NCI-H146 (cell line): Measurements from ENCODE around the gene OSBP2.

ENCODE experiments used
- DNase-seq: peaks from one replicate; lab custom pipeline; 2025; lab: John Stamatoyannopoulos, UW

The OSBP2 gene

DNA sequence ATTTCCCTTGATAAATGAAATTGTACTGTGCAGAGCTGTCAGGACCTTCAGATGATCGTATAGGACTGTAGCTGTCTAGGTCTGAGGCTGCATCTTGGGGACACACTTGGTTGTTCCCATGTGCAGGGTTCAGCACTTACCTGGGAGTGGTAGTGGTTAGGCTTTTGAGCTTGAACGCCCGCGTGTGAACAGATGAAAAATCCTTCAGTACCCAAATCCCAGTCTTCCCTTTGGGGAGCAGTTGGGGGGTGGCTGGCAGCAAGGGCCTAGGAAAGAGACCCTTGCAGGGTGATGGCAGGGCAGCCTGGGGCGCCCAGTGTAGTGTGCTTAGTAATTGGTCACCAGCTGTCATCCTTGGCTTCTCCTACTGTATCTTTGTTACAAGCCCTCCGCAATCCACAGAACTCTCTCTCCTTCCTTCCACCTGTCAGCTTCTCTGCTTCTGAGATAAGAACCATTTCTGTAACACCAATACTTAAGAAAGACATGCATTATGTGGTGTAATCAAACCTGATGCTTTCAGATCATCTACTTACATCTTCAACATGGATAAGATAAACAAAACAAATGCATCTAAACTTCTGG lies 209.3 kb downstream of the OSBP2 start:
- no peak for DNase-seq

DNA sequence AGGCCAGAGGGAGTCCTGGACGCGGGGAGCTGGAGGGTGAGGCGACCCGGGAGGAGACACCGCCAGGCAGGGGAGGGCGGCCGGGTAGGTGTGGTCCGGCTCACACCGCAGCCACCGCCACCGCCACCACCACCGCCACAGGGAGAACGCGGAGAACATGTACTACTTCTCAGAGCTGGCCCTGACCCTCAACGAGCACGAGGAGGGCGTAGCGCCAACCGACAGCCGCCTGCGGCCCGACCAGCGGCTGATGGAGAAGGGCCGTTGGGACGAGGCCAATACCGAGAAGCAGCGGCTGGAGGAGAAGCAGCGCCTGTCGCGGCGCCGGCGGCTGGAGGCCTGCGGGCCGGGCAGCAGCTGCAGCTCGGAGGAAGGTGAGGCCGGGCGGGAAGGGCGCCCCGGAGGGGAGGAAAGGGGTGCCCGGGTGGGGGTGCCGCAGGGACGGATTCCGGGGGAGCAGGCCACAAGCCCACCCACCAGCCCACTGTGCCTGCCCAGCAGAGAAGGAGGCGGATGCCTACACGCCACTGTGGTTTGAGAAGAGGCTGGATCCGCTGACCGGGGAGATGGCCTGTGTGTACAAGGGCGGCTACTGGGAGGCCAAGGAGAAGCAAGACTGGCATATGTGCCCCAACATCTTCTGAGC lies 211.1 kb downstream of the OSBP2 start:
- DNase-seq = no peak

DNA sequence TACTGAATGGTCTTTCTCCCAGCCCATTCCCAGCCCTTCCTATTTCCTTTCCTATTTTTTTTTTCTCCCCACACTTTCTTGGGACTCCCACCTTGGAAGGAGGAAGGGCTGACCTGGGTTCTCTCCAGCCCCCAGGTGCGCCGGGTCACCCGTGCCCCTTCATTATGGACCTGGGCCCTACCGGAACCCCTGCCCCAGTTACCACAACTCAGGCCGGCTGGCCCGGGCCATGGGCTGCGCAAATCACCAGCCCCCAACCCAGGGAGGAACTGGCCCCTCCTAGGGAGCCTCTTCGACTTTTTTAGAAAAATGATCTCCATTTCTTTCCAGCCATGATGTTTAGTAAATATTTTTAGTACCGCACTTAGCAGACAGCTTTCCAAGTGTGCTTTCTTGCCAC lies 211.7 kb downstream of the OSBP2 start:
- no peak for DNase-seq

DNA sequence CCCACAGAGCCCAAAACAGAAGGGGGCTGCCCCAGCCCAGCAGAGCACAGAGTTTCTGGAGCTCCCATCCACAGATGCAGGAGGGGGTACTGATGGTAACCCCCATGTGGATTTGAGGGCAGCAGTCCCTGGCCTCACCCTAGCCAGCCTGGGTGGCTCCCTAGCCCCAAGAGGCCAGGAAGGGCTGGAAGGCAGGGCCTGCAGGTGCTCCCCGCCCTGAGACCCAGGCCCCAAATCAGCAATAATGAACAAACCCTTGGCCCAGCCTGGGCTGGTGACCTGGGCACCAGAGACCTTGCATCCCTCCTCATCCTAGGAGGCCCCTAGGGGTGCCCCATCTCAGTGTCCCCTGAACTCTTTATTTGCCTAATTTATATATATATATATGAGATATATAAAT lies 212.3 kb downstream of the OSBP2 start:
- DNase-seq = no peak

DNA sequence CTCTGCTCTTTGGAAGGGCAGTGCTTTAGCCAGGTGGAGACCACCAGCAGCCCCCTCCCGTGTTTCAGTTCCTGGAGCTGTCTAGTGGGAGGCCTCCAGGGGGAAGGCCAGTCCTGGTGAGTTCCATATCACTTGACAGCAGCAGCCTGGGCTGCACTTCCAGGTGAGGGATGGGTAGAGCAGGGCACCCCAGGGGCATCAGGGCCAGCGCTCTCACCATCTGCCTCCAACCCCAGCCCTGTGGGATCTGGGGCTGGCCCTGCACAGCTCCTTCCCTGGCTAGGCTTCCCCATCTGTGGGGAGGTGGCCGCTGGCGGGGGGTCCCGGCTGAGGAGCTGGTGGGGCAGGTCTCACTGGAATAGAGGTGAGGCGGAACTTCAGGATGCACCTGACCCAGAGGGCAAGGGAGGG lies 213.4 kb downstream of the OSBP2 start:
- DNase-seq = no peak

DNA sequence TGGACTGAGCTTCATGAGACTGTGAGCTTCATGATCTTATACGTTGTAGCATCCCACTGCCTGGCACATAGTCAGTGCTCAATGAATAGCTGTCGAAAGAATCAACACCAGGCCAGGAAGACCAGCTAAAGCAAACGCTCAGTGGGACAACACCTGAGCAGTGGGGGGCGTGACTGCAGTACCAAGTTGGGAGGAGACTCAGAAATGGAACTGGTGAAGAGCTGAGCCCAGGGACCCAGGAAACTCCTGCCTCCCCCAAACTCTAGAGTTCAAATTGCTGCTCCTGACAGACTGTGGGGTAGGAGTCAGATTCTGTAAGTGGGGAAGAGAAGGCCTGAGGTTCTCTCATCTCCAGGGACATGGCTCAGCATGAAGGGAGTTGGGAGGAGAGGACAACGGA lies 214.6 kb downstream of the OSBP2 start:
- DNase-seq = no peak

DNA sequence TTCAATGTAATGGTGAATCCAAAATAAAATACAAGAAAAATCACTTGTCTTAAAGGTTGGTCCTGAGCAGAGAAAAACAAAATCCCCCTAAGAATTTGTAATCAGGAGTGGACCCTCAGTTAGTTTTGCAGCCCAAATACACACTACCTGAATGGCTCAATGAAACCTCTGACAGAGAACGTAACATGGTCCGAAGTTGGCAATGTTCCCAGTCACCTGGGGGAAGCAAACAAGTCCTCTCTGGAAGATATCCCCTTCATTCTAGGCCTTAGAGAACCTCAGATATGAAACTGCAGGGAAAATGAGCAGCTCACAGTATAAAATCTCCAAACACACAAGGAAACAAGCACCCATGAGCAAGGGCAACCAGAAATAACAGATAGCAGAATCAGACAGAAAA lies 215.7 kb downstream of the OSBP2 start:
- peak; percentile 29 for DNase-seq

DNA sequence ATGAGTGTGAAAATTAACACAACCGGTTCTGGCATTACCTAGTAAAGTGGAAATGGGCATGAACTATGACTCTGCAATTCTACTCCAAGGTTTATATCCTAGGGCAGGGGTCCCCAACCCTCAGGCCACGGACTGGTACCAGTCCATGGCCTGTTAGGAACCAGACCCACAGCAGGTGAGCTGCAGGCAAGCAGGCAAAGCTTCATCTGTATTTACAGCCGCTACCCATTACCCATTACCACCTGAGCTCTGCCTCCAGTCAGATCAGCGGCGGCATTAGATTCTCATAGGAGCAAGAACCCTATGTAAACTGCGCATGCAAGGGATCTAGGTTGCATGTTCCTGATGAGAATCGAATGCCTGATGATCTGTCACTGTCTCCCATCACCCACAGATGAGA lies 224.1 kb downstream of the OSBP2 start:
- DNase-seq = no peak

DNA sequence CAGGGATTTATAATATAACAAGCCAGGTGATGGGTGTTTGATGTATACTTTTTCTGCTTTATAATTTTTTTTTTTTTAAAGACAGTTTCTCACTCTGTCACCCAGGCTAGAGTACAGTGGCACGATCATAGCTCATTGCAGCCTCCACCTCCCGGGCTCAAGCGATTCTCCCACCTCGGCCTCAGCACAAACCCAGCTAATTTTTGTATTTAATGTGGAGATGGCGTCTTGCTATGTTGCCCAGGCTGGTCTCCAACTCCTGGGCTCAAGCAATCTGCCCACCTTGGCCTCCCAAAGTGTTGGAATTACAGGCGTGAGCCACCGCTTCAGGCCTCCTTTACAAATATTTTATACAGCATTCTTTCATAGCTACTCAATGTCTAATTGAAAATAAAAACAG lies 225.3 kb downstream of the OSBP2 start:
- no peak for DNase-seq

DNA sequence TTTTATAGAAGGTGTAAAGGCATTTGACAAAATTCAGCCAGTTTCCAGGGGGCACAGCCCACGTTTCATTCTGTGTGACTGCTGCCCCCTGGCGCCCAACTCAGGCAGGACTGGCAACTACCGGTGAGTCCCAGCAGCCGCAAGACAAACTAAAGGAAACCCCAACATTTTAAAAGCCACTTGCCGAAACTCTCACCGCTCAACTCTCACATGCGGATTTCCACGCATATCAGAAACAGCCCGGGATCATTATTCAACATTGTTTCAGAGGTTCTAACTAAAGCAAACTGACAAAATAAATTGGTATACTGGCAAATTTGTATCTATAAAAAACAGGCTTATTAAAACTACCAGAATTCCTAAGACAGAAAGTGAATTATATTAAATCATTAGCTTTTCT lies 225.7 kb downstream of the OSBP2 start:
- peak; percentile 35 for DNase-seq

DNA sequence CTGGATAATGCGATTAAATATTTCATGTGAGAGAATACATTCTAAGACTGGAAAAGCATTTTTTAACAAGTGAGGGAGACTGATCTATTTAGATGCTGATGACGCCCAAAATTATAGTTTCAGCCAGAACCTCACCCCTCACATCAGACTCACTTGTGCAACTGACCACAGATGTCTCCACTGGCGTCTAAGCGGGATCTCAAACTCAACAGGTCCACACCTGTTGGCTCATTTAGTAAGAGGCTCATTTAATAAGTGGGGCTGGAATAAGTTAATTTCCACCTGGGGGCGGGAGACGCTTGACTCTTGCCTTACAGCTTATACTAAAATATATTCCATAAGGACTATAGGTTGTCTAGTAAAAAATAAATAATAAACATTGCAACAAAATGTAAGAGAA lies 226.4 kb downstream of the OSBP2 start:
- no peak for DNase-seq

DNA sequence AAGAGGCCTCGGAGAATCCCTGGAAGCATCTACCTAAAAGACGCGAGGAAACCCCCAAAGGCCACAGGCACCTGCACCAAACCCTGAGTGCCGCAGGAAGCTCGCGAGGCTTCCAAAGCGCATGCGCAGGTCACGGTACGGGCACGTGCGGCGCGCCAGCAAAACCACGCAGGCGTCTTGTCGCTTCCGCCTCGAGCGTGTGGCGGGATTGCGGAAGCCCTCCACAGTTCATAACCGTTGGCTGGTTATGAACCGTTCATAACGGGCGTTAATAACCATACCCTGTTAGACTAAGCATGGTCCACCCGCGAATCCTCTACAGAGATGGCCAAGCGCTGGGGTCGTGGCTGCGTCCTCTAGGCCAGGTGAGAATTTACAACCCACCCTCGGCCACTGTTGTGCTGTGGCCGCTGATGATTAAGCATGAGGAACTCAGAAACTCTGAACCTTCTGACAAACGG lies 227.5 kb downstream of the OSBP2 start:
- no peak for DNase-seq

DNA sequence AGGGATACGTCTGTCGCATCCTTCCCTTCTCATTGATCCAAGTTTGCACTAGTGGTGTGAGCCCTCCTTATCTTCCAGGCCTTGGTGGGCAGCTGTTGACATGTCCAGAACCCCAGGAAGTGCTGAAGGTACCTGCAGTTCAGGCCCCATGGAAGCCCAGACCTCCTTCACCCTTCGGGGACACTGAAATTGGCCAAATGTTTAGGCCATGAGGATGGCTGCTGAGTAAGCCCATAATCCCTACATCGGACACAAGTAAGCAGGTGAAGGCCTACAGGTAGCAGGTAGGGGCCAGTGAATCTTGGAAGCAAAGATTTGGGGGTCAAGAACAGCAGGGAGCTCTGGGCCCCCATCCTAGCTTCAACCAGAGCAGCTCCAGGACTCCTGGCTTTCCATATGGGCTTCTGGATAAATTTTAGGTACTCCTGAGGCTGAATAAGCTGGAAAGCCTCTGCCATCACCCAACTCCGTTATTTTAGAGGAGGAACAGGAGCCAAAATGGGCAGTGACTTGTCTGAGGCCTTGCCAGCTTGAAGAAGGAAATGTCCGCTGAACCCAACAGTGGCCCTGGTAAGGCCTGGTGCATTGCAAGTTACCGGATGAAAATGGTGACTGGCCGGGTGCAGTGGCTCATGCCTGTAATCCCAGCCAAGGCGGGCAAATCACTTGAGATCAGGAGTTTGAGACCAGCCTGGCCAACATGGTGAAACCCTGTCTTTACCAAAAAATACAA lies 228.7 kb downstream of the OSBP2 start:
- no peak for DNase-seq

DNA sequence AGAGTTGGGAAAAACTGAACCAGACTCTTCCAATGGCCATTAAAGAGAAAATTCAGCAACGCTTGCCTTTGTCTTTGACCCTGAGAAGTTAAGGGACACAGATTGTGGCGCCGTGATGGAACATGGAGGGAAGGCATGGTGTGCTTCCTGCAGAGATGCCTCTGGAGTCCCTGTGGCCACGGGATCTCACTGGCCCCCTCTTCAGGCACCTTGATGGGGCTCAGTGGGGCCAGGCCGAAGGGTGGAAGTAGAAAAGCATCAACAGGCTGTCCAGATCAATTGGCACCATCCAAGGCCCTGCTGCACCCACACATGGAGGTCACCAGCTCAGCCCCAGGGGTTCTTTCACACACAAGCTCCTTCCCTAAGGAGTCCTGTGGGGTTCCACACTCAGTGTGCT lies 231.0 kb downstream of the OSBP2 start:
- DNase-seq = no peak

DNA sequence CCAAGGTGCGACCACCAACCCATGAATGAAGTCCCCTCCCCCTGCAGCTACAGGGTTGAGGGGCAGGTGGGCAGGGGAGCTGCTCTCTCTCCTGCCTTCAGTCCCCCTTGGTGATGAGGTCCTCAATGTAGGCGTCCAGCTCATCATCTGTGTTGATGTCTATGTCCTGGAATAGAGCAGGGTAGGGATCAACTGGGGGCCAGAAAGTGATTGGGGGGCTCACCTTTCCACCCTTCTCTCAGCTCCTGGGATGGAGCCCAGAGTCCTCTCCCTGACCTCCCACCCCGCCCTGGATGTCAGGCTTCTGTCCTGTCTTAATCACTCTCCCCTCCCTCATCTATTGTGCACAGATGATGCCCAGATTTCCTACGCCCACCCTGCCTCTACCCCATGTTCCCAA lies 232.0 kb downstream of the OSBP2 start:
- no peak for DNase-seq

DNA sequence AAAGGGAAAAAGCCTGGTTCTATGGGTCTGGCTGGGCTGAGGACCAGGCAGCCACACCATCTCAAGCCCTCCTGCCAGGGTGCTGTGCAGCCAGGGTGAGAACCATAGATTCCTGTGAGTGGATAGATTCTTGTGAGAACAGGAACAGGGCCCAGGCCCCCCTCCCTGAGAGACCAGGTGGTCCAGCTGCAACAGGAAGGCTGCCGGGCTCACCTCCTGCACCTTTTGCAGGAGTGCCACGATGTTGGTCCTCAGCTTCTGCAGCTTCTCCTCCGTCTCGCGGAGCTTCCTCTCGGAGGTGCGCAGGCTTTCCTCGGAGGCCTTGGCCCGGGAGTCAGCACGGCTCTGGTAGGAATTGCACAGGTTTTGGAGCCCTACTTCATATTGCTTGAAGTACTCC lies 233.1 kb downstream of the OSBP2 start:
- no peak for DNase-seq

DNA sequence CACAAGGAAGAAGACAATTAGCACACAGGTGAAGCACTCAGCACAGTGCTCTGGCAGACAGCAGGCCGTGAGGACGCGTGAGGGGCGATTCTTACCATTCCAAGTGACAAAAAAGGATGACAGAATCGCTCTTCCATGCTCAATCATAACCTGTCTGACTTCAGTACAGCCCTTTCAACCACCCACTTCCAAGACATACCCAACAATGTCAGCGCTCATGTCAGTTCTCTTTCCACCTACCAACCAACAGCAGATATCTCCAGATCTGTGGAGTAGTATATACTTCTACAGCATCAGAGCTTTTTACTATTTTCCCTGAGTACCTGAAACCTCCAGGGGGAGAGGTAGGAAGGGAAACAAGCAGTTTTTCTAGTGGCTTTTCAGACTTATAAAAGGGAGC lies 233.7 kb downstream of the OSBP2 start:
- no peak for DNase-seq

DNA sequence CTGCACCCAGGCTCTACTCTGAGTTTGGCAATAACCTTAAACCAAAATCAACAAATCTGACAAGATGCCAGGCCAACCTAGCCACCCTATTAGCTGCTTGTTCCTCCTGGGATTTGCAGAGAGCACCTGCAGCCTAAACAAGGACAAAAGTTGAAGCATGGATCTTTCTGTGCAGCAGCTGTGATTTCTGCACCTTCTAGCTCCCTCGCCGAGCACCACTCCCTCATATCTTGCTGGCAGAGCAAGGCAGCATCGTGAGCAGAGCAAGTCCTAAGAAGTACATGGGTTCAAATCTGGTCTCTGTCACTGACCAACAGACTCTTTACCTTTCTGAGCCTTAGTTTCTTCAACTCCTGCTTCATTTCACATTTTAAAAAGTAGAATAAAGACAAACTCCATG lies 235.6 kb downstream of the OSBP2 start:
- DNase-seq = no peak

DNA sequence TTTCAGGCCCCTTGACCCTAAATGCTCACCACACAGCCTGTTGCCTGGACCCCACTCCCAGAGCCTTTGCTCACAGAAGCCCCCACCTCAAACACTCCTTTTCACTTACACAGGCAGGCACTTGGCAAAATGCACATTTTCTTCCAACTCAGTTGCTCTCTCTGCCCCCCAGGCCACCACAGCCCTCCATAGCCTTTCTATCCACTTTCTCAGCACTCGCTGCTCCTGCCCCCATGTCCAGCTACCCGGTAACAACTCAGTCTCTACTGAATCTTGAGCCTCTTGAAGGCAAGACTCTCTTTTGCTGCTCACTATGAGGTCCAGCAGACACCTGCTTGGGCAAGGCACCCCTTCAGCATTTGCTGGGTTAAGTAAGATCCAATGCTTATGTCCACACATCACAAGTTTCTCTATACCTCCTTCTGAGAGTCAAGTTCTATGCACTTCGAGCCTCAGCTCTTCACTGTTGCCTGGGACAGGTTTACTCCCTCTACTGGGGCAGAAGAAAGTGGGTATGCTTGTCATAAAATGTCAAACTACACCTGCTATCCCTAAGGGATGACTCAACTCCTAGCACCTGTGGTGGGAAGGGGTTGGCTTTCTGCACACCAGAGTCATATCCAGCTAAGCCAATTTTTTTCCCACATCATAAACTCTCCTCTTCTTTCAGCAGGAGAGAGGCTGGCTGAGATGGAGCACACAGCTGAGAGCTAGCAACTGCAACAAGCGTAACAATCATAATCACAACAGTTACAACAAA lies 237.0 kb downstream of the OSBP2 start:
- no peak for DNase-seq

DNA sequence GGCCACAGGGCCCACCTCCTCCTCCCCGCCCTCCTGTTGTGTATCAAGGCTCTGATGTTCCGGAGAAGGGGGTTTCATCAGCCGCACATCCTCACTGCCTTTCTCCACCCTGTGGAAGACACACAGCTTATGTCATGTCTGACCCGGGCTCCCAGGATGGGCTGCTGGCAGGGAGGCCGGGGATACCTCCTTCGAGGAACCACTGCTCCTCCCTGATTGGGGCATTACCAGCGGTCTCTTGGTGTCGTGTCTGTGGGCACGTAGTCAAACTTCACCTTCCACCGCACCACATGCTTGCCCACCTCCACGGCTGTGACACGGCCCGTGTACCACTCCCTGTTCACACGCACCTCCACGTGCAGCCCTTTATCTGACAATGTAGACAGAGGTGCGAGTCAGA lies 238.0 kb downstream of the OSBP2 start:
- DNase-seq = no peak

DNA sequence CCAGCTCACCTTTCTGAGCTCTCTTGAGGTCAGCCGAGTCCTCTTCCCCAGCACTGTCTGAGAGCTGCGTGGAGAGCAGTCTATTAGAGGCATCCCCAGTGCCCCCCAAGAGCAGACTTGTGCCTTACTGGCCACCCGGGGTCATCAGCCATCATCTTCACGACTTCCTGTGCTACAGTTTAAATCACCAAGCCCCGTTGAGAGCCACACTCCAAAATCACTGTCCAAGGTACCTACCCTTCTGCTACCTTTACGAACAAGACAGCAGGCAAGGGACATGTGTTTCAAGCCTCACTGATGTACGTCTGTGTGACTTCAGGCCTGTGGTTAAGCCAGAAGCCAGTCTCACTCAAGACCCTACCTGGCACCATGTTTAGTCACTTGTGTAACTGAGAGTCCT lies 238.8 kb downstream of the OSBP2 start:
- no peak for DNase-seq

DNA sequence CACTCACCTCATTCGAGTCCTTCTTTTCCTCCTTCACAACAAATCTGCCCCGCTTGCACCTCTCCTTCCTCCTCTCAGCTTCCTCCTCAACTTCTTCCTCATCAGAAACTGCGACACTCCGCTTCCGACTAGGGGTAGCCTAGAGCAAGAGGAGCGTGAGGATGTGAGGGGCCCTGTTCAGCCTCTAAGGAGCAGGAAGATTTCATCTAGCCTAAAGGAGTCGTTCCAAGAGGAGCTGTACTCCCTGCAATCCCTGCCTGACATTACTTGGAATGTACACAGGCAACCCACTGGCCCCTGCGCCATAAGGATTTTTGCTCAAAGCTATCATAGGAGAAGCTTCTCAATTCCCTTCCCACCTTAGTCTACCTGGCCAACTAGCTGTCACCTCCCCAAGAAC lies 239.4 kb downstream of the OSBP2 start:
- no peak for DNase-seq
